ENCODE measurements around the gene JMJD1C. TPM values are rescaled to one million over a fixed set of nuclear protein-coding genes. Genes with fewer than 3 reads are reported as not detected.

JMJD1C gene
- total and polyA plus RNA-seq, 10 of the 15 experiments (the other 5 are each of a cell fraction or from before 2014, with no cell fraction given): 31.2 to 83.3 (median 49.5) TPM

DNA sequence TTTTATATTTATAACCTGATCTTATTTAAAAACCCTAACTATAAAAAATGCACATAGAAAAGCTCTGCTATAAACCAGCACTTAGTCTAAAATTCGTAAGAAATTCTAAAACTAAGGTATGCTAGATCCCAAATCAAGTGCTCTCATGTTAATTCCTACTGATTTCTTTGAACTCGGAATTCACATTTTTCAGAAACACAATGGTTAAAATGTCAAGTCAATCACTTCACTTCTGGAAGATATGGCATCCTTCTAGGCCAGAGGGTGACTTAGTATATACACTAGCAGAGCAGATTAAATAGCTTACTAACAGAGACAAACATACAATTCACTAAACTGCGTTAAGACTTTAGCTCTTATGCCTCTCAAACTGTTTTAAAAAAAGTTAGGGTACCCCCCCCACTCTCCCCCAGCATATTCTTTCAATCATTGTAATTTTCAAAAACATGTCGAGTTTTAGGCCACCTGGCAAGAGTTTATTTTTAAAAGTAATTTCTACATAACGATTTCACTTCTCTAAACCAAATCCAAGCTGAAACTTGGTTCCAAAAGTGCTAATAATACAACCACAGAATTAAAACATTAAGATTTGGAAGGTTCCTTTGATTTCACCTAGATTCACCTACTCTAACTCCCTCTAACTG, 203.2 kb downstream of the JMJD1C start:
- Histone ChIP-seq H3K79me2 (ENCODE audit: control insufficient read depth, insufficient read depth, low read length) (peaks cover 99% of the 10 kb centered on the region), H3K27me3 (replicated peaks in 1 of 2; ENCODE audit: control insufficient read depth in 2 of 2, insufficient read depth in 2 of 2, low read length in 1 of 2) (no peaks in the 10 kb centered on the region), H3K9me3 (replicated peaks; ENCODE audit: control insufficient read depth, insufficient read depth, low read length) (no peaks in the 10 kb centered on the region), H3K27ac (ENCODE audit: control insufficient read depth, insufficient read depth) (peak overlapping the region; percentile 81), H3K4me3 (peak overlapping the region; percentile 69), H3K4me2 (ENCODE audit: control insufficient read depth, insufficient read depth) (peak overlapping the region; percentile 93), H2AFZ (ENCODE audit: control insufficient read depth, low read depth, low read length) (no peak overlapping the region), H3K36me3 (ENCODE audit: control insufficient read depth in 2 of 2, insufficient read depth in 2 of 2, low read length in 1 of 2) (peaks cover 0 to 2% of the 10 kb centered on the region in 2 experiments; a peak in 1 of 4 replicates), H3K9ac (ENCODE audit: control insufficient read depth, insufficient read depth, low read length) (peak overlapping the region; percentile 64), H3K4me1 (ENCODE audit: control insufficient read depth, insufficient read depth, low read length) (peaks cover 23% of the 10 kb centered on the region), H4K20me1 (ENCODE audit: control insufficient read depth, insufficient read depth) (no peaks in the 10 kb centered on the region)
- RAD21 ChIA-PET (ENCODE audit: unreplicated experiment): interaction anchor here (0.6 to 3.6 kb wide), 21 partner anchors 7 to 440 kb away, joined by 3 to 24 read pairs (median 5); no protein-coding TSS in a partner anchor
- no peak for DNase-seq (ENCODE audit: low read depth, low spot score)
- intact Hi-C loops (cut with micrococcal nuclease; ENCODE audit: unreplicated experiment) (loop anchor here (5.0 kb wide), 1 partner anchor 35 kb away; no protein-coding TSS in a partner anchor), in situ Hi-C loops (cut with MboI) (no loop called here)
- 0% methylated on average over 5 of the region's 5 CpGs for WGBS (ENCODE audit: insufficient coverage, insufficient replicate concordance, low lambda C conversion rate, missing lambda C conversion rate)
- TSS peak; percentile 1 for BruUV-seq (replicated peaks)
- FAIRE-seq: no peak
- POLR2A ChIA-PET: interaction anchor here (0.8 to 3.5 kb wide), 11 partner anchors 8 to 366 kb away, joined by 3 to 12 read pairs (median 4); partner anchors contain the start of gene JMJD1C
- SMC1A ChIA-PET (ENCODE audit: uncharacterized antibody, unreplicated experiment): interaction anchor here (0.6 to 5.6 kb wide), 22 partner anchors 10 to 458 kb away, joined by 3 to 36 read pairs (median 7); no protein-coding TSS in a partner anchor
- peak; percentile 12 for ATAC-seq
- CTCF ChIA-PET: interaction anchor here (0.6 to 3.8 kb wide), 13 partner anchors 10 to 458 kb away, joined by 3 to 18 read pairs (median 4); no protein-coding TSS in a partner anchor
- peak; percentile 18 for TF ChIP-seq MEF2B (IDR thresholded peaks at IDR 0.05; ENCODE audit: partially characterized antibody, poor library complexity, severe bottlenecking)
- TF ChIP-seq SPI1 (IDR thresholded peaks at IDR 0.05; ENCODE audit: borderline replicate concordance, insufficient read depth, low read depth, low read length): peak; percentile 59; the same call in 1 of the 2 replicates
- peak; percentile 32; the same call in 1 of the 2 replicates for TF ChIP-seq RUNX3 (IDR thresholded peaks at IDR 0.05; ENCODE audit: low read length)
- TF ChIP-seq SREBF2 (IDR thresholded peaks at IDR 0.05; ENCODE audit: low read length): no peak
- 0 out of 2 replicates have a peak, but pooled peaks have one; percentile 44 for TF ChIP-seq MEF2A (IDR thresholded peaks at IDR 0.05; ENCODE audit: insufficient read depth, low read depth, low read length)
- TF ChIP-seq CBX5 (IDR thresholded peaks at IDR 0.05; ENCODE audit: low read depth): 0 out of 2 replicates have a peak, but pooled peaks have one; percentile 31
- TF ChIP-seq, protein P1, sequence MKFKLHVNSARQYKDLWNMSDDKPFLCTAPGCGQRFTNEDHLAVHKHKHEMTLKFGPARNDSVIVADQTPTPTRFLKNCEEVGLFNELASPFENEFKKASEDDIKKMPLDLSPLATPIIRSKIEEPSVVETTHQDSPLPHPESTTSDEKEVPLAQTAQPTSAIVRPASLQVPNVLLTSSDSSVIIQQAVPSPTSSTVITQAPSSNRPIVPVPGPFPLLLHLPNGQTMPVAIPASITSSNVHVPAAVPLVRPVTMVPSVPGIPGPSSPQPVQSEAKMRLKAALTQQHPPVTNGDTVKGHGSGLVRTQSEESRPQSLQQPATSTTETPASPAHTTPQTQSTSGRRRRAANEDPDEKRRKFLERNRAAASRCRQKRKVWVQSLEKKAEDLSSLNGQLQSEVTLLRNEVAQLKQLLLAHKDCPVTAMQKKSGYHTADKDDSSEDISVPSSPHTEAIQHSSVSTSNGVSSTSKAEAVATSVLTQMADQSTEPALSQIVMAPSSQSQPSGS (IDR thresholded peaks at IDR 0.05; ENCODE audit: low read length): 0 out of 2 replicates have a peak, but pooled peaks have one; percentile 25
- TF ChIP-seq JUND (IDR thresholded peaks at IDR 0.05; ENCODE audit: low read depth, low read length): no peak
- TF ChIP-seq RAD51 (IDR thresholded peaks at IDR 0.05): no peak
- TF ChIP-seq, protein P2, sequence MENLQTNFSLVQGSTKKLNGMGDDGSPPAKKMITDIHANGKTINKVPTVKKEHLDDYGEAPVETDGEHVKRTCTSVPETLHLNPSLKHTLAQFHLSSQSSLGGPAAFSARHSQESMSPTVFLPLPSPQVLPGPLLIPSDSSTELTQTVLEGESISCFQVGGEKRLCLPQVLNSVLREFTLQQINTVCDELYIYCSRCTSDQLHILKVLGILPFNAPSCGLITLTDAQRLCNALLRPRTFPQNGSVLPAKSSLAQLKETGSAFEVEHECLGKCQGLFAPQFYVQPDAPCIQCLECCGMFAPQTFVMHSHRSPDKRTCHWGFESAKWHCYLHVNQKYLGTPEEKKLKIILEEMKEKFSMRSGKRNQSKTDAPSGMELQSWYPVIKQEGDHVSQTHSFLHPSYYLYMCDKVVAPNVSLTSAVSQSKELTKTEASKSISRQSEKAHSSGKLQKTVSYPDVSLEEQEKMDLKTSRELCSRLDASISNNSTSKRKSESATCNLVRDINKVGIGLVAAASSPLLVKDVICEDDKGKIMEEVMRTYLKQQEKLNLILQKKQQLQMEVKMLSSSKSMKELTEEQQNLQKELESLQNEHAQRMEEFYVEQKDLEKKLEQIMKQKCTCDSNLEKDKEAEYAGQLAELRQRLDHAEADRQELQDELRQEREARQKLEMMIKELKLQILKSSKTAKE (IDR thresholded peaks at IDR 0.05; ENCODE audit: low read depth, poor library complexity, severe bottlenecking): peak; percentile 19
- TF ChIP-seq, protein P3, sequence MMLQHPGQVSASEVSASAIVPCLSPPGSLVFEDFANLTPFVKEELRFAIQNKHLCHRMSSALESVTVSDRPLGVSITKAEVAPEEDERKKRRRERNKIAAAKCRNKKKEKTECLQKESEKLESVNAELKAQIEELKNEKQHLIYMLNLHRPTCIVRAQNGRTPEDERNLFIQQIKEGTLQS (IDR thresholded peaks at IDR 0.05; ENCODE audit: borderline replicate concordance, extremely low read depth, low read depth, low read length): no peak
- TF ChIP-seq, protein P4, sequence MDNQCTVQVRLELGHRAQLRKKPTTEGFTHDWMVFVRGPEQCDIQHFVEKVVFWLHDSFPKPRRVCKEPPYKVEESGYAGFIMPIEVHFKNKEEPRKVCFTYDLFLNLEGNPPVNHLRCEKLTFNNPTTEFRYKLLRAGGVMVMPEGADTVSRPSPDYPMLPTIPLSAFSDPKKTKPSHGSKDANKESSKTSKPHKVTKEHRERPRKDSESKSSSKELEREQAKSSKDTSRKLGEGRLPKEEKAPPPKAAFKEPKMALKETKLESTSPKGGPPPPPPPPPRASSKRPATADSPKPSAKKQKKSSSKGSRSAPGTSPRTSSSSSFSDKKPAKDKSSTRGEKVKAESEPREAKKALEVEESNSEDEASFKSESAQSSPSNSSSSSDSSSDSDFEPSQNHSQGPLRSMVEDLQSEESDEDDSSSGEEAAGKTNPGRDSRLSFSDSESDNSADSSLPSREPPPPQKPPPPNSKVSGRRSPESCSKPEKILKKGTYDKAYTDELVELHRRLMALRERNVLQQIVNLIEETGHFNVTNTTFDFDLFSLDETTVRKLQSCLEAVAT (IDR thresholded peaks at IDR 0.05): no peak

Data from GM12878 (cell line).